Parathyroid adenoma (tissue), 2 donors: ENCODE results near the gene CITED2.

Experiments
- H2AFZ ChIP-seq: fragments of 300-600 bp; sonication (generic); one replicate; pipeline ENCODE4 v1.7.0; 2017; ENCODE audit warnings: antibody characterized with exemption, mild to moderate bottlenecking
- H3K27ac ChIP-seq: fragments of 300-600 bp; sonication (generic); one replicate; pipeline ENCODE4 v1.7.0; 2017
- H3K27me3 ChIP-seq: fragments of 300-600 bp; sonication (generic); one replicate; pipeline ENCODE4 v1.7.0; 2017; ENCODE audit warnings: low read length; ENCODE audit not compliant: control insufficient read depth, insufficient read depth
- H3K36me3 ChIP-seq: fragments of 300-600 bp; sonication (generic); one replicate; pipeline ENCODE4 v1.7.0; 2017; ENCODE audit warnings: low read length; ENCODE audit not compliant: control insufficient read depth, insufficient read depth
- H3K4me1 ChIP-seq: fragments of 300-600 bp; sonication (generic); one replicate; pipeline ENCODE4 v1.7.0; 2017; ENCODE audit warnings: control low read depth
- H3K4me2 ChIP-seq: fragments of 300-600 bp; sonication (generic); one replicate; pipeline ENCODE4 v1.7.0; 2017; ENCODE audit warnings: low read length
- H3K4me3 ChIP-seq: fragments of 300-600 bp; sonication (generic); one replicate; pipeline ENCODE4 v1.7.0; 2017; ENCODE audit warnings: low read depth, low read length
- H3K79me2 ChIP-seq: fragments of 300-600 bp; sonication (generic); one replicate; pipeline ENCODE4 v1.7.0; 2017; ENCODE audit warnings: control low read depth
- H3K9ac ChIP-seq: fragments of 300-600 bp; sonication (generic); one replicate; pipeline ENCODE4 v1.7.0; 2017; ENCODE audit warnings: mild to moderate bottlenecking
- H3K9me3 ChIP-seq: fragments of 300-600 bp; sonication (generic); one replicate; pipeline ENCODE4 v1.7.0; 2017; ENCODE audit warnings: low read length; ENCODE audit not compliant: control insufficient read depth
- CTCF ChIP-seq: fragments of 300-600 bp; sonication (generic); IDR thresholded peaks from one replicate; pipeline ENCODE4 v1.7.0; 2017; ENCODE audit warnings: antibody characterized with exemption, mild to moderate bottlenecking
- donor health status: primary hyperparathyroidism.

The CITED2 gene

GRCh38 chr6:139361211-139361610 lies 13.2 kb downstream of the CITED2 start:
- Histone ChIP-seq H3K79me2 (no peaks in the 10 kb centered on the region), H3K9ac (no peak overlapping the region), H3K36me3 (no peaks in the 10 kb centered on the region), H3K9me3 (no peaks in the 10 kb centered on the region), H3K27me3 (no peaks in the 10 kb centered on the region), H3K27ac (no peak overlapping the region), H3K4me2 (no peak overlapping the region), H3K4me3 (no peak overlapping the region), H3K4me1 (no peaks in the 10 kb centered on the region), H2AFZ (no peak overlapping the region)
- no peak for TF ChIP-seq CTCF

- TF ChIP-seq CTCF = no peak
- H3K27ac ChIP-seq = no peak overlapping the region
- no peaks in the 10 kb centered on the region for H3K4me1 ChIP-seq
- H3K4me3 ChIP-seq = no peak overlapping the region
- H3K79me2 ChIP-seq = no peaks in the 10 kb centered on the region
- no peaks in the 10 kb centered on the region for H3K9me3 ChIP-seq
- no peaks in the 10 kb centered on the region for H3K27me3 ChIP-seq
- no peak overlapping the region for H3K9ac ChIP-seq
- no peak overlapping the region for H3K4me2 ChIP-seq
- H2AFZ ChIP-seq = no peak overlapping the region
- H3K36me3 ChIP-seq = no peaks in the 10 kb centered on the region
These were observed 17.5 kb downstream of the CITED2 start for GRCh38 chr6:139356924-139357323.

DNA sequence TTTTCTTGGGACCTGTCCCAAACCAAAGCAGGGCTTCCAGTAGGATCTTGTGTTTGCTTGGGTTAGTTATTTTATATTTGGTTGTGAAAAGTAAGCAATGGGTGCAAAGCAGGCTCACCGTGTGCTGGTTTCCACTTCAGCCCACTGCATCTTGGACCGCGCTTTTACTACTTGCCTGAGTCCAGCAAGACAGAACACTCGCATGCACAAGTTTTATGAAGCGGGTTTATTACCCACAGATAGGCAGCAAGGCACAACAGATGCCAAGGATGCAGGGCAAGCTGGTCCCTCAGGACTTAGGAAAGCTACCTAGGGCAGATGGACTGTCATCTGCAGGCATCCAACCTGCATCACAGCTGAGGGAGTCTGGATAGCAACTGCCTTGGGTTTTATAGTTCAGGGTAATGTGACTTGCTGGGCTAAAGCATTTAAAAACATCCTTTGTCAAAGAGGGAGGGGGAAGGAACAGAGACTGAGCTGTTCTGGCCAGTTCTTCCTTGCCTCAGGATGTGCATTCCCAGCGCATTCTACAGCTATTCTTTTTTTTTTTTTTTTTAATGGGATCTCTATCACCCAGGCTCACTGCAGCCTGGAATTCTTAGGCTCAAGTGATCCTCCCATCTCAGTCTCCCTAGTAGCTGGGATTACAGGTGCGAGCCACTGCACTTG lies 18.5 kb downstream of the CITED2 start:
- no peak overlapping the region for H3K4me2 ChIP-seq
- no peak for TF ChIP-seq CTCF
- no peaks in the 10 kb centered on the region for H3K27me3 ChIP-seq

DNA sequence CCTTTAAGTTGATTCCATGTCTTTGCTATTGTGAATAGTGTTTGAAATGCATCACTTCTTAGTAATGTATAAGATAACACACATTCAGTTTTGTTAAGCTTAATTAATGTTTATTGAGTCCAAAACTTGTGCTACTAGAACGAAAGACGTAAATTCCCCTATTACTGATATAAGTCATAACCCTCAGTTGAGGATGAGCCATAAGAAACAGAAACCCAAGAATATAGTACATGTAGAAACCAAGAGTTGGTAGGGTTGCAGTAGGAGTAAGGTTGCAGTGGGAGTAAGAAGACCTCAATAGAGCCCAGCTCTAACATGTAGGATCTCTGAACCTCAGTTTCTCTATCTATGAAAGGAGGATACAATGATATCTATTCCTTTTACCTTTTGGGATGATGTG lies 19.3 kb downstream of the CITED2 start:
- Histone ChIP-seq H3K27me3 (no peaks in the 10 kb centered on the region), H3K36me3 (no peaks in the 10 kb centered on the region), H3K4me2 (no peak overlapping the region), H2AFZ (no peak overlapping the region), H3K27ac (no peak overlapping the region), H3K9ac (no peak overlapping the region), H3K4me3 (no peak overlapping the region), H3K9me3 (no peaks in the 10 kb centered on the region), H3K79me2 (no peaks in the 10 kb centered on the region), H3K4me1 (no peaks in the 10 kb centered on the region)
- TF ChIP-seq CTCF = no peak

More for the DNA sequence above, 18.5 kb downstream of the CITED2 start:
- no peak overlapping the region for H2AFZ ChIP-seq
- no peaks in the 10 kb centered on the region for H3K36me3 ChIP-seq
- no peak overlapping the region for H3K27ac ChIP-seq
- no peaks in the 10 kb centered on the region for H3K9me3 ChIP-seq
- no peaks in the 10 kb centered on the region for H3K4me1 ChIP-seq
- no peak overlapping the region for H3K4me3 ChIP-seq
- no peak overlapping the region for H3K9ac ChIP-seq
- H3K79me2 ChIP-seq = no peaks in the 10 kb centered on the region

DNA sequence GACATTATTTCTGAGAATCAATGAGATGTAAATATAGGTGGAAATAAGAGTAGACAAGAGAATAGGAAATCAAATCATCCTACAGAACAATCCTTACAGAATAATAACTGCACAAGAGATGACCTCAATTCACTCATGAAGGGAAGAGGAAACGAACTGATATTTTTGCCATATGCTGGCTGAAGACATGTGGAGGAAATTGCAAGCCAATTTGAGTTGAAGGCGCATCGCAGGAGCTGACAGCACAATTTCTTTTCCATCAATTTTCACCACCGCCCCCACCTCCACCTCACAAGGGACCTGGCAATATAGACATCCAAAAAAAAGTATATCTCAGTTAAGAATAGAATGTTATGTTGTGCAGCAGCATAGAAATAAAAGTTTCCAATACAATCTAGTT lies 20.3 kb downstream of the CITED2 start:
- Histone ChIP-seq H3K4me3 (no peak overlapping the region), H3K27me3 (no peaks in the 10 kb centered on the region), H3K36me3 (no peaks in the 10 kb centered on the region), H3K9ac (no peak overlapping the region), H3K4me2 (no peak overlapping the region), H3K79me2 (no peaks in the 10 kb centered on the region), H3K4me1 (no peaks in the 10 kb centered on the region), H3K9me3 (no peaks in the 10 kb centered on the region), H3K27ac (no peak overlapping the region), H2AFZ (no peak overlapping the region)
- no peak for TF ChIP-seq CTCF
